Liver (tissue), 3 donors: ENCODE data around the gene PBLD.

ENCODE experiments used
- CTCF ChIP-seq: fragments of 150-350 bp; IDR thresholded peaks from 2 replicates; pipeline ENCODE4 v1.5.1; 2017; ENCODE audit warnings: improper control_type of control experiment, low read depth, low read length; ENCODE audit not compliant: missing input control
- GABPA ChIP-seq, 2 donors: IDR thresholded peaks in 1 of 2; conservative IDR thresholded peaks in 1 of 2; 2 replicates each; pipeline ENCODE4 v1.6.1; 2016; ENCODE audit warnings: antibody characterized with exemption in 2 of 2, mild to moderate bottlenecking in 1 of 2, moderate library complexity in 1 of 2
- MAX ChIP-seq: IDR thresholded peaks from 2 replicates; pipeline ENCODE4 v1.6.1; 2016; ENCODE audit warnings: antibody characterized with exemption
- RAD21 ChIP-seq, 2 donors: IDR thresholded peaks; 2 replicates each; pipeline ENCODE4 v1.6.1; 2016; ENCODE audit warnings: antibody characterized with exemption in 2 of 2, mild to moderate bottlenecking in 2 of 2
- REST ChIP-seq: IDR thresholded peaks from 2 replicates; pipeline ENCODE4 v1.6.1; 2016; ENCODE audit warnings: antibody characterized with exemption, mild to moderate bottlenecking
- donor health status: healthy.
- donor health status: healthy.

DNA sequence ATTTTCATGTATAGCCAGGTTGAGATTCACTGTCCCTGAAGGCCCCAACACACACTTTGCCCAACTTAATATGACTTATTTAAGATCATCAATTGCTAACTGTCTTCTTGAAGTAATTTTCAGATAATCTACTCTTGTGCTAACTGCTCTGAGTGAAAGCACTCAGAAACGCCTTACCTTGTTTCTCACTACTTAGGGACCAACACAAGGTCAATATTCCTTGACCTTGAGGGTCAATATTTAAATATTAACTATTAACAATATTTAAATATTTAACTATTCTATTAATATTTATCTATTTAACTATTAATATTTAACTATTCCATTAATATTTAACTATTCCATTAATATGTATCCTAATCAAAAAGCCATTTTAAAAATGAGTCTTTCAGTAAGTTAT, 26.9 kb downstream of the PBLD start:
- no peak for TF ChIP-seq CTCF
- no peak for TF ChIP-seq REST
- TF ChIP-seq GABPA (IDR thresholded peaks at IDR 0.05 in 1 of 2, conservative IDR thresholded peaks at IDR 0.05 in 1 of 2), result no peak
- no peak for TF ChIP-seq MAX
- no peak for TF ChIP-seq RAD21 (IDR thresholded peaks at IDR 0.05)
